Neural progenitor cell (in vitro differentiated cells): ENCODE measurements around the gene CDC42BPA.

ENCODE experiments used
- EZH2 ChIP-seq: fragments of 200-600 bp; sonication (generic); IDR thresholded peaks from 2 replicates; pipeline ENCODE4 v1.6.1; 2017; ENCODE audit warnings: antibody characterized with exemption, mild to moderate bottlenecking, moderate library complexity
- TF ChIP-seq, protein P1 (sequence below): fragments of 200-600 bp; sonication (generic); IDR thresholded peaks from 2 replicates; pipeline ENCODE4 v1.5.1; 2017; ENCODE audit warnings: antibody characterized with exemption, mild to moderate bottlenecking

DNA sequence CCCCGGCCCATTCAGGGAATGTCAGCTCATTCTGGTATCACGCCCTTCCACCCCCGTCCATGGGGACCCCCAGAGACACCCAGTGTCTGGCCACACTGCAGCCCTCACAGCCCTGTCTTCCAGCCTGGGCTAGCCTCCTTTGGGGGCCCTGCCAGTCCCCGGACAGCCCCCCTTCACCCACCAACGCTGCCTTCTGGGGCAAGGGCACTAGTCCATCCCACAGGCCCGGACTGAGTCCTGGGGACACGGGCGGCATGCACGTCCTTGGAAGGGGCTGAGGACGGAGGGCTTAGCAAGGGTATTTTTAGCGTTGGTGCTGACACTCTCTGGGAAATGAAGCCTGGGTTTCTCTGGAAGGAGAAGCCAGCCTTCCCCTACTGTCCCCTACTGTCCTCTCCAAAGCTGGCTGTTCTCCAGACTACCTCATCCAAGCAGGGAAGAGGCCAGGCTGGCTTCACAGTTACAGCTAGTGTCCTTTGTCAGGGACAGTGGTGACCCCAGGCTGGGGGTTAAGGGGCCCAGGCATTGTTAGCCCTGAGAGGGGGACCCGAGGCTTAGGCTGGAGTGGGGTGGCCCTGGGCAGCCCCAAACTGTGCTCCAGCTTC lies 338.7 kb downstream of the CDC42BPA start:
- TF ChIP-seq, protein P1, sequence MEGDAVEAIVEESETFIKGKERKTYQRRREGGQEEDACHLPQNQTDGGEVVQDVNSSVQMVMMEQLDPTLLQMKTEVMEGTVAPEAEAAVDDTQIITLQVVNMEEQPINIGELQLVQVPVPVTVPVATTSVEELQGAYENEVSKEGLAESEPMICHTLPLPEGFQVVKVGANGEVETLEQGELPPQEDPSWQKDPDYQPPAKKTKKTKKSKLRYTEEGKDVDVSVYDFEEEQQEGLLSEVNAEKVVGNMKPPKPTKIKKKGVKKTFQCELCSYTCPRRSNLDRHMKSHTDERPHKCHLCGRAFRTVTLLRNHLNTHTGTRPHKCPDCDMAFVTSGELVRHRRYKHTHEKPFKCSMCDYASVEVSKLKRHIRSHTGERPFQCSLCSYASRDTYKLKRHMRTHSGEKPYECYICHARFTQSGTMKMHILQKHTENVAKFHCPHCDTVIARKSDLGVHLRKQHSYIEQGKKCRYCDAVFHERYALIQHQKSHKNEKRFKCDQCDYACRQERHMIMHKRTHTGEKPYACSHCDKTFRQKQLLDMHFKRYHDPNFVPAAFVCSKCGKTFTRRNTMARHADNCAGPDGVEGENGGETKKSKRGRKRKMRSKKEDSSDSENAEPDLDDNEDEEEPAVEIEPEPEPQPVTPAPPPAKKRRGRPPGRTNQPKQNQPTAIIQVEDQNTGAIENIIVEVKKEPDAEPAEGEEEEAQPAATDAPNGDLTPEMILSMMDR: no peak
- TF ChIP-seq EZH2: no peak
